NCI-H2029 (cell line): ENCODE measurements around the gene TDRD10.
"Not testable (repeated sequence)": the region's sequence is repeated elsewhere in the genome, so short reads cannot be mapped to it uniquely, and the experiment has no call there.

Experiments used
- DNase-seq: peaks from one replicate; lab custom pipeline; 2025; lab: John Stamatoyannopoulos, UW

Gene TDRD10

GRCh38 chr1:154479764-154480421, 22.1 kb upstream of the TDRD10 start:
- DNase-seq = peak; percentile 46

- DNase-seq = no peak
Observed at GRCh38 chr1:154481053-154481452, 21.0 kb upstream of the TDRD10 start.

GRCh38 chr1:154483941-154484803, 17.8 kb upstream of the TDRD10 start:
- DNase-seq = peak; percentile 58

- DNase-seq = no peak
Observed at GRCh38 chr1:154485106-154485505, 16.9 kb upstream of the TDRD10 start.

GRCh38 chr1:154485910-154486496, 16.0 kb upstream of the TDRD10 start:
- DNase-seq = no peak

GRCh38 chr1:154486756-154487155, 15.3 kb upstream of the TDRD10 start:
- DNase-seq = not testable (repeated sequence)

- DNase-seq = no peak
Observed at GRCh38 chr1:154488922-154489321, 13.1 kb upstream of the TDRD10 start.

GRCh38 chr1:154489695-154490274, 12.2 kb upstream of the TDRD10 start:
- no peak for DNase-seq

GRCh38 chr1:154490317-154490716, 11.7 kb upstream of the TDRD10 start:
- no peak for DNase-seq

- DNase-seq = no peak
Observed at GRCh38 chr1:154492115-154492514, 9.9 kb upstream of the TDRD10 start.

- no peak for DNase-seq
Observed at GRCh38 chr1:154493276-154493675, 8.7 kb upstream of the TDRD10 start.

- DNase-seq = no peak
Observed at GRCh38 chr1:154495496-154496273, 6.3 kb upstream of the TDRD10 start.

- DNase-seq = no peak
Observed at GRCh38 chr1:154496383-154496782, 5.6 kb upstream of the TDRD10 start.

- no peak for DNase-seq
Observed at GRCh38 chr1:154497026-154497806, 4.8 kb upstream of the TDRD10 start.

GRCh38 chr1:154499446-154499845, 2.6 kb upstream of the TDRD10 start:
- DNase-seq = no peak

- no peak for DNase-seq
Observed at GRCh38 chr1:154500533-154500932, 1.5 kb upstream of the TDRD10 start.

GRCh38 chr1:154501423-154502065, 475 bp upstream of the TDRD10 start:
- DNase-seq = no peak

- DNase-seq = no peak
Observed at GRCh38 chr1:154502744-154503115, 711 bp downstream of the TDRD10 start.

GRCh38 chr1:154503898-154504297, 1.9 kb downstream of the TDRD10 start:
- DNase-seq = no peak

- no peak for DNase-seq
Observed at GRCh38 chr1:154512760-154513159, 10.7 kb downstream of the TDRD10 start.
